Spleen (tissue), 7 donors: Measurements from ENCODE around the gene PVALEF.

Source experiments
- POLR2AphosphoS5 ChIP-seq, 3 donors: sonication (generic); formaldehyde crosslinking; IDR thresholded peaks; one replicate each; pipeline ENCODE4 v1.5.1; 2017; ENCODE audit warnings: antibody characterized with exemption in 3 of 3
- TF ChIP-seq, protein P1 (sequence below), 11 experiments: fragments of 200-600 bp in 7 of 11; fragments of 450-650 bp in 4 of 11; sonication (generic) in 4 of 11; IDR thresholded peaks in 8 of 11; conservative IDR thresholded peaks in 3 of 11; 1 replicate in 7 of 11; 2 replicates in 4 of 11; pipeline versions ENCODE4 v1.4.0 to v1.8.0; 2016 to 2021; ENCODE audit warnings: antibody characterized with exemption in 11 of 11, inconsistent platforms in 4 of 11, mild to moderate bottlenecking in 1 of 11
- donor health status: DM: no; HTN: no; CAD: no; lungs with moderate emphysema.
- donor health status: DM: no; HTN: no; CAD: no.
- donor health status: DM: no; HTN: no; CAD: no.

DNA sequence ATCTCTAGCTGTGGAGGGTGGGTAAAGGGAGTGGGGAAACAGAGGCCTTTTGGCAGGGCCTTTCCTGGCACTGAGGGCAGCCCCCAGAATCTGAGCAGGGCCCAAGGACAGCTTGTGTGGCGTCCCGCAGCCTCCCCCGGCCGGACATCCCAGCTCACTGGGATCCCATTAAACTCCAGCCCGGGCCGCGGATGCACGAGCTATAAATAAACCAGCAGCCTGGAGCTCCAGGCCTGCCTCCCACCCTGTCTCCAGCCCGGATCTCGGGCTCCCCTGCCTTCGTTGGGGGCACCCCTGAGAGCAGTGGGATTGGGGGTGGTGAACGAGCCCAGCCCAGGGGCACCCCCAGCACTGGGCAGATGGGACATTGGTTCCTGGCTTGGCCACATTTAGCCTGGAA is 14.6 kb downstream of the PVALEF start:
- TF ChIP-seq POLR2AphosphoS5 (IDR thresholded peaks at IDR 0.05): no peak
- TF ChIP-seq, protein P1, sequence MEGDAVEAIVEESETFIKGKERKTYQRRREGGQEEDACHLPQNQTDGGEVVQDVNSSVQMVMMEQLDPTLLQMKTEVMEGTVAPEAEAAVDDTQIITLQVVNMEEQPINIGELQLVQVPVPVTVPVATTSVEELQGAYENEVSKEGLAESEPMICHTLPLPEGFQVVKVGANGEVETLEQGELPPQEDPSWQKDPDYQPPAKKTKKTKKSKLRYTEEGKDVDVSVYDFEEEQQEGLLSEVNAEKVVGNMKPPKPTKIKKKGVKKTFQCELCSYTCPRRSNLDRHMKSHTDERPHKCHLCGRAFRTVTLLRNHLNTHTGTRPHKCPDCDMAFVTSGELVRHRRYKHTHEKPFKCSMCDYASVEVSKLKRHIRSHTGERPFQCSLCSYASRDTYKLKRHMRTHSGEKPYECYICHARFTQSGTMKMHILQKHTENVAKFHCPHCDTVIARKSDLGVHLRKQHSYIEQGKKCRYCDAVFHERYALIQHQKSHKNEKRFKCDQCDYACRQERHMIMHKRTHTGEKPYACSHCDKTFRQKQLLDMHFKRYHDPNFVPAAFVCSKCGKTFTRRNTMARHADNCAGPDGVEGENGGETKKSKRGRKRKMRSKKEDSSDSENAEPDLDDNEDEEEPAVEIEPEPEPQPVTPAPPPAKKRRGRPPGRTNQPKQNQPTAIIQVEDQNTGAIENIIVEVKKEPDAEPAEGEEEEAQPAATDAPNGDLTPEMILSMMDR (IDR thresholded peaks at IDR 0.05 in 8 of 11, conservative IDR thresholded peaks at IDR 0.05 in 3 of 11): no peak
